Ovary (tissue), 9 donors: ENCODE results near the gene ZNF821. TPM values are rescaled to one million over a fixed set of nuclear protein-coding genes. Genes with fewer than 3 reads are reported as not detected.

Source experiments
- DNase-seq, 5 donors: peaks; one replicate each; pipeline ENCODE4 v3.0.0-alpha.2; 2019 to 2020
- H3K27ac ChIP-seq, 2 donors: fragments of 200-600 bp; one replicate each; pipeline versions ENCODE4 v1.5.1 to v1.8.0; 2019 to 2022
- H3K27me3 ChIP-seq: fragments of 200-600 bp; one replicate; pipeline ENCODE4 v1.8.0; 2022
- H3K36me3 ChIP-seq: fragments of 200-600 bp; sonication (generic); one replicate; pipeline ENCODE4 v1.5.1; 2019
- H3K4me1 ChIP-seq: one replicate; pipeline ENCODE4 v1.8.1; 2013; ENCODE audit warnings: mild to moderate bottlenecking, moderate library complexity; ENCODE audit not compliant: insufficient read depth
- H3K4me3 ChIP-seq: fragments of 200-600 bp; sonication (generic); one replicate; pipeline ENCODE4 v1.5.1; 2017
- H3K9me3 ChIP-seq, 2 donors: fragments of 200-600 bp in 1 of 2; sonication (generic) in 1 of 2; one replicate each; pipeline versions ENCODE4 v1.5.1 to v1.8.1; 2013 to 2019; ENCODE audit warnings: mild to moderate bottlenecking in 1 of 2, moderate library complexity in 1 of 2
- CTCF ChIP-seq, 3 donors: fragments of 450-650 bp in 2 of 3; fragments of 200-600 bp in 1 of 3; IDR thresholded peaks; one replicate each; pipeline versions ENCODE4 v1.5.1 to v1.8.0; 2016 to 2022; ENCODE audit warnings: antibody characterized with exemption in 3 of 3, mild to moderate bottlenecking in 1 of 3
- EP300 ChIP-seq: sonication (generic); formaldehyde crosslinking; IDR thresholded peaks from one replicate; pipeline ENCODE4 v1.6.1; 2017; ENCODE audit warnings: antibody characterized with exemption
- POLR2A ChIP-seq: fragments of 450-650 bp; IDR thresholded peaks from one replicate; pipeline ENCODE4 v1.6.1; 2017; ENCODE audit warnings: antibody characterized with exemption, mild to moderate bottlenecking, moderate library complexity
- WGBS, 3 donors: extraction: QIAGEN DNeasy Blood & Tissue Kit in 1 of 3; methylation state at CpG; one replicate each; pipeline versions ENCODE4 v1.1.5 to v1.1.7; 2013 to 2017; 5-methylcytosine and 5-hydroxymethylcytosine counted together
- intact Hi-C, 4 donors: fragments of 100-400 bp; cut with DNase I; formaldehyde crosslinking; loops; one replicate each; pipeline versions ENCODE4 v1.11.0 to v1.15.1; 2022 to 2023
- polyA plus RNA-seq, 2 donors: library from polyadenylated mRNA; stranded (reverse); fragments of 200-250 nt in 1 of 2; fragments of 350-450 nt in 1 of 2; fragmentation: Illumina TruSeq in 1 of 2; extraction: RNeasy Lipid Tissue Mini Kit (QIAGEN cat#74804) in 1 of 2; gene quantifications; one replicate each; pipeline ENCODE4 v1.2.3, GENCODE V29; 2013 to 2014
- total RNA-seq, 7 donors: library from RNA; depleted of rRNA in 2 of 7; stranded (reverse); fragments of >200 nt in 2 of 7; fragmentation: NEBNext Ultra II Directional in 3 of 7; extraction: Animal tissue kit (Norgen Biotek cat#: 25700) in 3 of 7; gene quantifications; one replicate each; pipeline versions ENCODE4 v1.1.0 to v1.2.4, GENCODE V29; 2016 to 2023
- donor health status: DM: no; HTN: no; CAD: no; lungs with moderate emphysema.
- donor health status: DM: no; HTN: no; CAD: no.
- donor health status: Bipolar disorder and iron deficiency.
- donor health status: DM: yes; HTN: yes; CAD: no.
- donor health status: DM: no; HTN: no; CAD: no.
- donor health status: DM: yes; HTN: yes; CAD: no.

The ZNF821 gene
- total and polyA plus RNA-seq, 9 donors, result 7.6 to 14.1 (median 11.7) TPM

- no peak overlapping the region for H3K4me3 ChIP-seq
- H3K27ac ChIP-seq, result no peak overlapping the region
- TF ChIP-seq CTCF (IDR thresholded peaks at IDR 0.05) (no peak), POLR2A (no peak), EP300 (no peak)
- WGBS, 3 donors, result 73 to 77% (median 74%) methylated on average over 9 of the region's 9 CpGs
- peak in 1 of 5 donors; percentile 13 for DNase-seq
- no peaks in the 10 kb centered on the region for H3K27me3 ChIP-seq
- intact Hi-C loops, result no loop called here
- H3K36me3 ChIP-seq, result no peaks in the 10 kb centered on the region
- peaks cover 6% of the 10 kb centered on the region for H3K4me1 ChIP-seq
- H3K9me3 ChIP-seq, result no peaks in the 10 kb centered on the region
Measured at GRCh38 chr16:71904239-71904638, 20.3 kb upstream of the ZNF821 start.

GRCh38 chr16:71903608-71904007 lies 19.6 kb upstream of the ZNF821 start:
- intact Hi-C loops, result no loop called here
- no peak overlapping the region for H3K4me3 ChIP-seq
- DNase-seq, result no peak
- no peaks in the 10 kb centered on the region for H3K27me3 ChIP-seq
- H3K27ac ChIP-seq, result no peak overlapping the region
- TF ChIP-seq CTCF (IDR thresholded peaks at IDR 0.05) (no peak), EP300 (no peak), POLR2A (no peak)
- no peaks in the 10 kb centered on the region for H3K36me3 ChIP-seq
- H3K9me3 ChIP-seq, result no peaks in the 10 kb centered on the region
- peaks cover 8% of the 10 kb centered on the region for H3K4me1 ChIP-seq
- WGBS, 3 donors, result 79 to 85% (median 80%) methylated on average over 2 of the region's 2 CpGs

GRCh38 chr16:71902656-71903365 lies 18.8 kb upstream of the ZNF821 start:
- Histone ChIP-seq H3K27ac (no peak overlapping the region), H3K4me1 (peaks cover 7% of the 10 kb centered on the region), H3K9me3 (no peaks in the 10 kb centered on the region), H3K27me3 (no peaks in the 10 kb centered on the region), H3K4me3 (no peak overlapping the region), H3K36me3 (no peaks in the 10 kb centered on the region)
- TF ChIP-seq EP300, result no peak
- no peak for TF ChIP-seq POLR2A
- TF ChIP-seq CTCF (IDR thresholded peaks at IDR 0.05), result no peak
- no peak for DNase-seq
- intact Hi-C loops, result no loop called here
- WGBS, 3 donors, result 79 to 88% (median 81%) methylated on average over 5 of the region's 5 CpGs

GRCh38 chr16:71899171-71899570 lies 15.2 kb upstream of the ZNF821 start:
- no peaks in the 10 kb centered on the region for H3K9me3 ChIP-seq
- H3K4me3 ChIP-seq, result no peak overlapping the region
- peak overlapping the region in 1 of 2 donors; percentile 8 for H3K27ac ChIP-seq
- DNase-seq, result no peak
- 92 to 97% (median 95%) methylated on average over 4 of the region's 4 CpGs for WGBS, 3 donors
- H3K4me1 ChIP-seq, result peaks cover 9% of the 10 kb centered on the region
- H3K36me3 ChIP-seq, result no peaks in the 10 kb centered on the region
- H3K27me3 ChIP-seq, result no peaks in the 10 kb centered on the region
- intact Hi-C loops, result no loop called here
- TF ChIP-seq EP300 (no peak), POLR2A (no peak), CTCF (IDR thresholded peaks at IDR 0.05) (no peak)
